ENCODE data around the gene MAP1B.

DNA sequence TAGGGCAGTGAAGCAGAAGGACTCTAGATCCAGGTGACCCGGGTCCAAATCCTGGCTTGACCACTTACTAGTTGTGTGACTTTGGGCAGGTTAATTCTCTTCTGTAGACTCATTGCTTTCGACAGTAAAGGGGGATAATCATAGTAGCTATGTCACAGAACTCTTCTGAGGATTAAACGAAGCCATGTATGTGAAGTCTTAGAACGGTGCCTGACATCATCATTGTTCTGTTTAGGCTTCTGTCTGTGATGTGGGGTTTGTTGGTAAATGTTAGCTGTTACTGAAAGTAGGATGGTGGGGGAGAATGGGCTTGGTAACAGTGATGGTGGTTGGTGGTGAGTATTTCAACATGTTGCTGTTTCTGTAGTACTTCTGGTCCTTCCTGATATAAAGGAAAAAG, 73.7 kb downstream of the MAP1B start:
- TF ChIP-seq, protein P1, sequence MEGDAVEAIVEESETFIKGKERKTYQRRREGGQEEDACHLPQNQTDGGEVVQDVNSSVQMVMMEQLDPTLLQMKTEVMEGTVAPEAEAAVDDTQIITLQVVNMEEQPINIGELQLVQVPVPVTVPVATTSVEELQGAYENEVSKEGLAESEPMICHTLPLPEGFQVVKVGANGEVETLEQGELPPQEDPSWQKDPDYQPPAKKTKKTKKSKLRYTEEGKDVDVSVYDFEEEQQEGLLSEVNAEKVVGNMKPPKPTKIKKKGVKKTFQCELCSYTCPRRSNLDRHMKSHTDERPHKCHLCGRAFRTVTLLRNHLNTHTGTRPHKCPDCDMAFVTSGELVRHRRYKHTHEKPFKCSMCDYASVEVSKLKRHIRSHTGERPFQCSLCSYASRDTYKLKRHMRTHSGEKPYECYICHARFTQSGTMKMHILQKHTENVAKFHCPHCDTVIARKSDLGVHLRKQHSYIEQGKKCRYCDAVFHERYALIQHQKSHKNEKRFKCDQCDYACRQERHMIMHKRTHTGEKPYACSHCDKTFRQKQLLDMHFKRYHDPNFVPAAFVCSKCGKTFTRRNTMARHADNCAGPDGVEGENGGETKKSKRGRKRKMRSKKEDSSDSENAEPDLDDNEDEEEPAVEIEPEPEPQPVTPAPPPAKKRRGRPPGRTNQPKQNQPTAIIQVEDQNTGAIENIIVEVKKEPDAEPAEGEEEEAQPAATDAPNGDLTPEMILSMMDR (conservative IDR thresholded peaks at IDR 0.05 in 1 of 2, IDR thresholded peaks at IDR 0.05 in 1 of 2; ENCODE audit: extremely low read depth in 1 of 2, insufficient read depth in 1 of 2, low read depth in 1 of 2, low read length in 2 of 2): no peak
- no peak for TF ChIP-seq EZH2 (IDR thresholded peaks at IDR 0.05; ENCODE audit: borderline replicate concordance, low read length)

All from mammary epithelial cell (primary cell).